Measurements from ENCODE around the gene GARNL3. TPM values are rescaled to one million over a fixed set of nuclear protein-coding genes. Genes with fewer than 3 reads are reported as not detected.

Gene GARNL3
- total RNA-seq, 1 donor from 2014 or later: 3.3 TPM

DNA sequence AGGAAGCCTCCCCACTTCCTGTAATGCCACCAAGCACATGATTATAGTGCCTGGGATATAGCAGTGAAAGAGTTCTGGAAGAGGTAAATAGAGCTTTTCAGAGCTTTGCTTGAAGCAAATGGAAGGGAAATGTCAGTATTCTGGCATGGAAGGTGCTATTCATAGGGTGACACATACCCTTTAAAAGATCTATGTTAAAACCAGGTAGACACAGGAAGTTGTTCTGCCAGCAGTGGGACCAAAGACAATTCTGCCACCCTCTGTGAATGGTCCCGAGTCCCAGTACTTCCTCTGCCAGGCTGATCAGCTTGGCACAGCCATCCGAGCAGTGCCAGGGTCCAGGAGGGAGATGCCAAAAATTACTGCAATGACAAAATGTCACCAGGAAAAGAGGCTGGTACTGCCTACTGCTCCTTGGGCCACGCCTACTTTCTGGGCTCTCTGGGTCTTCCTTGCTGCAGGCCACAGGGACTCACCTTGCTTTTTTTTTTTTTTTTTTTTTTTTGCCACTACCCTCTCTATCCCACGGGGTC is 26.7 kb downstream of the GARNL3 start:
- no peak for DNase-seq (ENCODE audit: low spot score)
- TF ChIP-seq, protein P1, sequence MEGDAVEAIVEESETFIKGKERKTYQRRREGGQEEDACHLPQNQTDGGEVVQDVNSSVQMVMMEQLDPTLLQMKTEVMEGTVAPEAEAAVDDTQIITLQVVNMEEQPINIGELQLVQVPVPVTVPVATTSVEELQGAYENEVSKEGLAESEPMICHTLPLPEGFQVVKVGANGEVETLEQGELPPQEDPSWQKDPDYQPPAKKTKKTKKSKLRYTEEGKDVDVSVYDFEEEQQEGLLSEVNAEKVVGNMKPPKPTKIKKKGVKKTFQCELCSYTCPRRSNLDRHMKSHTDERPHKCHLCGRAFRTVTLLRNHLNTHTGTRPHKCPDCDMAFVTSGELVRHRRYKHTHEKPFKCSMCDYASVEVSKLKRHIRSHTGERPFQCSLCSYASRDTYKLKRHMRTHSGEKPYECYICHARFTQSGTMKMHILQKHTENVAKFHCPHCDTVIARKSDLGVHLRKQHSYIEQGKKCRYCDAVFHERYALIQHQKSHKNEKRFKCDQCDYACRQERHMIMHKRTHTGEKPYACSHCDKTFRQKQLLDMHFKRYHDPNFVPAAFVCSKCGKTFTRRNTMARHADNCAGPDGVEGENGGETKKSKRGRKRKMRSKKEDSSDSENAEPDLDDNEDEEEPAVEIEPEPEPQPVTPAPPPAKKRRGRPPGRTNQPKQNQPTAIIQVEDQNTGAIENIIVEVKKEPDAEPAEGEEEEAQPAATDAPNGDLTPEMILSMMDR (IDR thresholded peaks at IDR 0.05; ENCODE audit: unreplicated experiment): no peak
- Mint-ChIP-seq H3K36me3 (ENCODE audit: low read depth, unreplicated experiment) (no peaks in the 10 kb centered on the region), H3K27ac (ENCODE audit: unreplicated experiment) (no peak overlapping the region), H3K4me1 (ENCODE audit: unreplicated experiment) (no peaks in the 10 kb centered on the region), H3K9me3 (ENCODE audit: unreplicated experiment) (no peaks in the 10 kb centered on the region), H3K27me3 (ENCODE audit: unreplicated experiment) (no peaks in the 10 kb centered on the region), H3K4me3 (ENCODE audit: unreplicated experiment) (no peak overlapping the region)

DNA sequence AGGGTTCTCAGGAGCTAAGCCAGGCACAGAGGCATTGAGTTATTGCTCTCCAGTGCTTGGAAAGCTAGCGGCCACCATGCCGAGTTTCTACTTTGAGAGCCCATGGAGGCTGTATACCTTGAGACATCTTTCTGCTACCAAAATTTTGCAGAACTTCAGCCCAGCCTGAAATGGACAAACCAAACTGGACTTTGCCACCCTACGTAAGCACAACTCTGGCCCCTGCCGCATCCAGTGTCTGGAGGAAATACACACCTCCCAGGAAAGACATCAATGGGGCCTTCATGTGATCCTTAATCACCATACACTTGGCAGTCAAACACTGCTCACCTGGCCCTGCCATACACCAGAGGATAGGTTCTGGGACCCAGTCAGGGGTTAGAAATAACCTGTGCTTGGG is 27.8 kb downstream of the GARNL3 start:
- Mint-ChIP-seq H3K4me1 (ENCODE audit: unreplicated experiment) (no peaks in the 10 kb centered on the region), H3K27ac (ENCODE audit: unreplicated experiment) (no peak overlapping the region), H3K36me3 (ENCODE audit: low read depth, unreplicated experiment) (no peaks in the 10 kb centered on the region), H3K9me3 (ENCODE audit: unreplicated experiment) (no peaks in the 10 kb centered on the region), H3K27me3 (ENCODE audit: unreplicated experiment) (no peaks in the 10 kb centered on the region), H3K4me3 (ENCODE audit: unreplicated experiment) (no peak overlapping the region)
- DNase-seq (ENCODE audit: low spot score): no peak
- TF ChIP-seq, protein P1 (IDR thresholded peaks at IDR 0.05; ENCODE audit: unreplicated experiment): no peak

DNA sequence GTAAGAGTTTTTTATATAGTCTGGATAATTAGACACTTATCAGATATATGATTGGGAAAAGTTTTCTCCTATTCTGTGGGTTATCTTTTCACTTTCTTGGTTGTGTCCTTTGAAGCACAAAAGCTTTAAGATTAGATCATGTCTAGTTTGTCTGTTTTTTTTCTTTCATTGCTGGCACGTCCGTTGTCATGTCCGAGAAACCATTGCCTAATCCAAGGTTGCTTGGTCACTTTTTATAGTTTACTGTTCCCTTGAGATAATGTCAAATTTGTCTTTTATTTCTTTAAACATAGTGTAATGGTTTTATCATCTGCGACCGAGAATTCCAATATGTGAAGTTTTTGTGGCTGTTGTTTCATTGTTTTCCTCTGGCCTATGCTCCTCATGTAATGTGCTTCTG is 28.8 kb downstream of the GARNL3 start:
- TF ChIP-seq, protein P1 (IDR thresholded peaks at IDR 0.05; ENCODE audit: unreplicated experiment): no peak
- no peaks in the 10 kb centered on the region for H3K4me1 Mint-ChIP-seq (ENCODE audit: unreplicated experiment)
- H3K27ac Mint-ChIP-seq (ENCODE audit: unreplicated experiment): peak overlapping the region; percentile 33
- DNase-seq (ENCODE audit: low spot score): no peak
- no peaks in the 10 kb centered on the region for H3K9me3 Mint-ChIP-seq (ENCODE audit: unreplicated experiment)
- H3K36me3 Mint-ChIP-seq (ENCODE audit: low read depth, unreplicated experiment): no peaks in the 10 kb centered on the region
- no peaks in the 10 kb centered on the region for H3K27me3 Mint-ChIP-seq (ENCODE audit: unreplicated experiment)
- H3K4me3 Mint-ChIP-seq (ENCODE audit: unreplicated experiment): no peak overlapping the region

DNA sequence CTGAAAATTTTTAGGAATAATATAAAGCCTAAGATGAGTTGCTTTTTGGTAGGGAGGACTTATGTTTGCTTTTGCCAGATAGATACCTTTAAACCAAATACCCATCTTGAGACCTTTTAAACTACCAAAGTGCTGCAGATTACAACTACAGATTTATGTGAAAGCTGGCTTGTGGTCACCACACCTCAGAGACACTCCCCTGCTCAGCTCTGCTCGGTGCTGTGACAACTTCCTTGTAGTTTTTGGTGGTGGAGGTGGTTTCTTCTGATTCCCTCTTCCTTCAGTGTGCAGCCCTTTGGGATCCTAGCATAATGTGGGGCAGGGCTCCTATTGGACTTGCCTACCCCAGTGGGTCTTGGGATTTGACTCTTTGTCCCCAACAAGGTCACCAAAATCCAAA is 29.2 kb downstream of the GARNL3 start:
- no peak overlapping the region for H3K27ac Mint-ChIP-seq (ENCODE audit: unreplicated experiment)
- H3K36me3 Mint-ChIP-seq (ENCODE audit: low read depth, unreplicated experiment): no peaks in the 10 kb centered on the region
- H3K9me3 Mint-ChIP-seq (ENCODE audit: unreplicated experiment): no peaks in the 10 kb centered on the region
- H3K4me1 Mint-ChIP-seq (ENCODE audit: unreplicated experiment): no peaks in the 10 kb centered on the region
- DNase-seq (ENCODE audit: low spot score): no peak
- H3K4me3 Mint-ChIP-seq (ENCODE audit: unreplicated experiment): no peak overlapping the region
- H3K27me3 Mint-ChIP-seq (ENCODE audit: unreplicated experiment): no peaks in the 10 kb centered on the region
- TF ChIP-seq, protein P1 (IDR thresholded peaks at IDR 0.05; ENCODE audit: unreplicated experiment): no peak

DNA sequence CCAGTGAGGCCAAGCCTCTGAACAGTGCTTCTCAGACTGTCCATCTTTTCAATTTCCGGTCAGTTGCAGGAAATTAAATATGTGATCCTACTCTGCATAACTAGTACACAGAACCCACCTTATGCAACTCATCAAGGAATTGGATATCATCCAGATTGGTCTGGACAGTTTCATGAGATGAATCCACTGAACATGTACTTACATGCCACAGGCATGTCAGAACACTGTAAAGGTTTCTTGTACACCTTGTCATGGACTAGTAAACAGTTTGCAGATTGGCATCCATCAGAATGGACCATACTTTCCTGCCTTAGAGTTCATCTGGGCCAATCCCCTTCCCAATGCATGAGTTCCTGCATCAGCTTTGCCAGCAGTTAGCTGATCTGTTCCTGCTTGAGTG is 30.4 kb downstream of the GARNL3 start:
- no peaks in the 10 kb centered on the region for H3K9me3 Mint-ChIP-seq (ENCODE audit: unreplicated experiment)
- TF ChIP-seq, protein P1 (IDR thresholded peaks at IDR 0.05; ENCODE audit: unreplicated experiment): no peak
- no peaks in the 10 kb centered on the region for H3K27me3 Mint-ChIP-seq (ENCODE audit: unreplicated experiment)
- H3K4me1 Mint-ChIP-seq (ENCODE audit: unreplicated experiment): no peaks in the 10 kb centered on the region
- no peak for DNase-seq (ENCODE audit: low spot score)
- H3K27ac Mint-ChIP-seq (ENCODE audit: unreplicated experiment): no peak overlapping the region
- no peak overlapping the region for H3K4me3 Mint-ChIP-seq (ENCODE audit: unreplicated experiment)
- no peaks in the 10 kb centered on the region for H3K36me3 Mint-ChIP-seq (ENCODE audit: low read depth, unreplicated experiment)
